Aorta (tissue), 5 donors: Measurements from ENCODE around the gene MYL6B. TPM values are rescaled to one million over a fixed set of nuclear protein-coding genes. Genes with fewer than 3 reads are reported as not detected.

Source experiments
- ATAC-seq: fragments of 200-7000 bp; cut with Tn5 transposase; one replicate; pipeline ENCODE4 v1.9.1; 2022; ENCODE audit warnings: moderate library complexity; ENCODE audit not compliant: low FRiP score
- DNase-seq, 2 donors: peaks; one replicate each; pipeline ENCODE4 v3.0.0-alpha.2; 2020
- H3K27ac ChIP-seq, 2 donors: one replicate each; pipeline ENCODE4 v1.5.1; 2013; ENCODE audit warnings: low read length in 2 of 2, mild to moderate bottlenecking in 2 of 2, moderate library complexity in 2 of 2, control low read depth in 1 of 2, inconsistent platforms in 1 of 2, low read depth in 1 of 2
- H3K27me3 ChIP-seq, 2 donors: one replicate each; pipeline ENCODE4 v1.6.1; 2013; ENCODE audit warnings: control low read depth in 1 of 2, low read length in 1 of 2, mild to moderate bottlenecking in 1 of 2, moderate library complexity in 1 of 2; ENCODE audit not compliant: insufficient read depth in 2 of 2, control insufficient read depth in 1 of 2
- H3K36me3 ChIP-seq, 2 donors: one replicate each; pipeline ENCODE4 v1.6.1; 2013; ENCODE audit warnings: control low read depth in 1 of 2, low read length in 1 of 2, mild to moderate bottlenecking in 1 of 2; ENCODE audit not compliant: insufficient read depth in 2 of 2, control insufficient read depth in 1 of 2
- H3K4me1 ChIP-seq, 2 donors: one replicate each; pipeline ENCODE4 v1.6.1; 2013; ENCODE audit warnings: low read length in 2 of 2, control low read depth in 1 of 2, mild to moderate bottlenecking in 1 of 2, moderate library complexity in 1 of 2; ENCODE audit not compliant: insufficient read depth in 2 of 2, control insufficient read depth in 1 of 2
- H3K4me3 ChIP-seq, 2 donors: one replicate each; pipeline ENCODE4 v1.5.1; 2013; ENCODE audit warnings: low read length in 2 of 2, control low read depth in 1 of 2, mild to moderate bottlenecking in 1 of 2
- H3K9me3 ChIP-seq: one replicate; pipeline ENCODE4 v1.6.1; 2013; ENCODE audit warnings: mild to moderate bottlenecking, low read length; ENCODE audit not compliant: control insufficient read depth
- WGBS, 2 donors: extraction: QIAGEN DNeasy Blood & Tissue Kit; methylation state at CpG; one replicate each; pipeline ENCODE4 v1.1.7; 2013; 5-methylcytosine and 5-hydroxymethylcytosine counted together
- intact Hi-C, 2 donors: fragments of 100-400 bp; cut with DNase I; formaldehyde crosslinking; loops; one replicate each; pipeline versions ENCODE4 v1.14.2 to v1.15.0; 2022
- long read RNA-seq, 2 donors: library from polyadenylated mRNA; unstranded; transcript quantifications; one replicate each; pipeline ENCODE4 v2.0.0, GENCODE V29; 2020 to 2021
- polyA plus RNA-seq, 2 donors: library from polyadenylated mRNA; stranded (reverse); fragments of 200-250 nt; gene quantifications; one replicate each; pipeline ENCODE4 v1.2.3, GENCODE V29; 2013
- total RNA-seq, 2 donors: library from RNA; stranded (reverse); fragmentation: NEBNext Ultra II Directional; extraction: Animal tissue kit (Norgen Biotek cat#: 25700); gene quantifications; one replicate each; pipeline ENCODE4 v1.2.1, GENCODE V29; 2021
- donor health status: healthy with polysubstance abuse.
- donor health status: Bipolar disorder and iron deficiency.
- donor health status: DM: no; HTN: no; CAD: no.
- donor health status: DM: no; HTN: no; CAD: no.
- donor health status: DM: yes; HTN: yes; CAD: no.

MYL6B gene
- 10 to 100 TPM; 30.2 to 34.2 TPM for total RNA-seq
- polyA plus RNA-seq, result 100 to 1,000 TPM in 1 of 2 donors, 10 to 100 TPM in 1; 66.6 to 101 TPM
- long read RNA-seq, donor 1, partial matches to known transcripts, result 7 of 15 reads
- long read RNA-seq, donor 1, other reads (novel, unspliced or antisense), result 5 of 15 reads
- long read RNA-seq, donor 2, partial matches to known transcripts, result 4 of 14 reads
- long read RNA-seq, donor 2, other reads (novel, unspliced or antisense), result 7 of 14 reads

GRCh38 chr12:56152132-56152755 is at the start of gene MYL6B:
MYL6B (plus strand) TSS chr12:56152587; CDS start chr12:56153919, 1,332 bp downstream.
- Histone ChIP-seq H3K27me3 (no peaks in the 10 kb centered on the region), H3K27ac (peak within 1 kb of the TSS in 1 of 2 donors; percentile 62), H3K4me3 (peak within 1 kb of the TSS; percentile 66), H3K9me3 (no peaks in the 10 kb centered on the region), H3K36me3 (no peaks in the 10 kb centered on the region), H3K4me1 (no peaks in the 10 kb centered on the region)
- WGBS, 2 donors, result 0% methylated on average over 37 of the region's 37 CpGs
- peak; percentile 97 to 99 for DNase-seq
- intact Hi-C loops, result no loop called here
- peak; percentile 95 for ATAC-seq

- Histone ChIP-seq H3K4me3 (no peak overlapping the region), H3K36me3 (peaks cover 0 to 4% of the 10 kb centered on the region in 2 donors), H3K27me3 (no peaks in the 10 kb centered on the region), H3K27ac (no peak overlapping the region), H3K4me1 (peaks cover 0 to 9% of the 10 kb centered on the region in 2 donors), H3K9me3 (no peaks in the 10 kb centered on the region)
- intact Hi-C loops, result loop anchor here in 1 of 2 donors (2.0 to 10.0 kb wide), 3 partner anchors 24 to 98 kb away; partner anchors contain the start of gene RPS26
- WGBS, 2 donors, result 86 to 89% methylated on average over 1 of the region's 1 CpG
- ATAC-seq (no peak), DNase-seq (no peak)
These were observed 49.7 kb upstream of the MYL6B start for GRCh38 chr12:56102683-56103065.

GRCh38 chr12:56103066-56103711 is 49.2 kb upstream of the MYL6B start:
- no peaks in the 10 kb centered on the region for H3K9me3 ChIP-seq
- WGBS, 2 donors, result 47% methylated on average over 6 of the region's 6 CpGs
- peak overlapping the region in 1 of 2 donors; percentile 51 for H3K4me3 ChIP-seq
- no peak for DNase-seq
- peaks cover 0 to 4% of the 10 kb centered on the region in 2 donors for H3K36me3 ChIP-seq
- H3K27me3 ChIP-seq, result no peaks in the 10 kb centered on the region
- no peak for ATAC-seq
- peaks cover 0 to 9% of the 10 kb centered on the region in 2 donors for H3K4me1 ChIP-seq
- peak overlapping the region in 1 of 2 donors; percentile 34 for H3K27ac ChIP-seq
- intact Hi-C loops, result loop anchor here in 1 of 2 donors (2.0 to 10.0 kb wide), 3 partner anchors 24 to 98 kb away; partner anchors contain the start of gene RPS26

- DNase-seq (no peak), ATAC-seq (no peak)
- Histone ChIP-seq H3K36me3 (peaks cover 0 to 4% of the 10 kb centered on the region in 2 donors), H3K4me3 (peak overlapping the region; percentile 51 to 56), H3K27ac (peak overlapping the region; percentile 34 to 50), H3K27me3 (no peaks in the 10 kb centered on the region), H3K4me1 (peaks cover 0 to 9% of the 10 kb centered on the region in 2 donors), H3K9me3 (no peaks in the 10 kb centered on the region)
- intact Hi-C loops, result loop anchor here in 1 of 2 donors (2.0 to 10.0 kb wide), 3 partner anchors 25 to 99 kb away; partner anchors contain the start of gene RPS26
- 1% methylated on average over 8 of the region's 8 CpGs for WGBS, 2 donors
These were observed 48.6 kb upstream of the MYL6B start for GRCh38 chr12:56103823-56104108.

GRCh38 chr12:56104109-56104814 is 48.1 kb upstream of the MYL6B start, which contains the start of gene PA2G4:
PA2G4 (plus strand) TSS chr12:56104559; CDS start chr12:56104738, 179 bp downstream.
- H3K4me3 ChIP-seq, result peak within 1 kb of the TSS; percentile 56 to 67
- H3K9me3 ChIP-seq, result no peaks in the 10 kb centered on the region
- intact Hi-C loops, result loop anchor here in 1 of 2 donors (10.0 kb wide), 2 partner anchors 59 to 99 kb away; partner anchors contain the start of gene RPS26
- 0% methylated on average over 59 to 60 of the region's 60 CpGs for WGBS, 2 donors
- H3K27me3 ChIP-seq, result no peaks in the 10 kb centered on the region
- DNase-seq, result peak; percentile 98 to 99
- H3K36me3 ChIP-seq, result peaks cover 0 to 4% of the 10 kb centered on the region in 2 donors
- peak within 1 kb of the TSS; percentile 34 to 83 for H3K27ac ChIP-seq
- H3K4me1 ChIP-seq, result peaks cover 0 to 9% of the 10 kb centered on the region in 2 donors
- ATAC-seq, result peak; percentile 99

- H3K27ac ChIP-seq, result peak overlapping the region in 1 of 2 donors; percentile 83
- H3K4me1 ChIP-seq, result peaks cover 0 to 9% of the 10 kb centered on the region in 2 donors
- intact Hi-C loops, result loop anchor here in 1 of 2 donors (10.0 kb wide), 2 partner anchors 60 to 100 kb away; partner anchors contain the start of gene RPS26
- peak overlapping the region; percentile 44 to 67 for H3K4me3 ChIP-seq
- no peaks in the 10 kb centered on the region for H3K27me3 ChIP-seq
- DNase-seq, result peak; percentile 71 to 80
- peaks cover 0 to 4% of the 10 kb centered on the region in 2 donors for H3K36me3 ChIP-seq
- peak; percentile 52 for ATAC-seq
- H3K9me3 ChIP-seq, result no peaks in the 10 kb centered on the region
- 1% methylated on average over 40 of the region's 40 CpGs for WGBS, 2 donors
These were observed 47.4 kb upstream of the MYL6B start for GRCh38 chr12:56104815-56105608.

GRCh38 chr12:56105609-56105902 is 46.8 kb upstream of the MYL6B start:
- intact Hi-C loops, result loop anchor here in 1 of 2 donors (10.0 kb wide), 2 partner anchors 61 to 101 kb away; partner anchors contain the start of gene RPS26
- H3K27ac ChIP-seq, result no peak overlapping the region

More at GRCh38 chr12:56105609-56105902, 46.8 kb upstream of the MYL6B start:
- peaks cover 0 to 9% of the 10 kb centered on the region in 2 donors for H3K4me1 ChIP-seq
- 37 to 40% methylated on average over 2 of the region's 2 CpGs for WGBS, 2 donors
- H3K27me3 ChIP-seq, result no peaks in the 10 kb centered on the region
- no peaks in the 10 kb centered on the region for H3K9me3 ChIP-seq
- ATAC-seq (no peak), DNase-seq (no peak)
- peak overlapping the region; percentile 44 to 67 for H3K4me3 ChIP-seq
- peaks cover 0 to 7% of the 10 kb centered on the region in 2 donors for H3K36me3 ChIP-seq
